ENCODE results near the gene PLEKHG5. TPM values are rescaled to one million over a fixed set of nuclear protein-coding genes. Genes with fewer than 3 reads are reported as not detected.
A peak's percentile ranks its signal among the peaks of the same experiment; 100 is the strongest.

The PLEKHG5 gene
- total RNA-seq, 1 experiment from 2014 or later = not detected

GRCh38 chr1:6491081-6491449 lies 402 bp downstream of the PLEKHG5 start:
- no peak overlapping the region for H3K9ac ChIP-seq (ENCODE audit: low read length)
- no peak for DNase-seq
- peak overlapping the region; percentile 66 for H3K4me2 ChIP-seq (ENCODE audit: low read depth, low read length, poor library complexity, severe bottlenecking)
- no peaks in the 10 kb centered on the region for H3K9me2 ChIP-seq (replicated peaks; ENCODE audit: insufficient read depth, low read length)
- no peak overlapping the region for H2AFZ ChIP-seq (ENCODE audit: low read length)
- no peak overlapping the region for H3K4me3 ChIP-seq (ENCODE audit: low read length)
- H4K20me1 ChIP-seq (ENCODE audit: insufficient read depth, low read depth, low read length) = no peaks in the 10 kb centered on the region; the same call in 1 of the 2 replicates
- no peaks in the 10 kb centered on the region for H3K9me3 ChIP-seq (ENCODE audit: low read length)
- H3K79me2 ChIP-seq (ENCODE audit: low read length) = no peaks in the 10 kb centered on the region
- H3K36me3 ChIP-seq (ENCODE audit: insufficient read depth, low read length) = no peaks in the 10 kb centered on the region
- no peak overlapping the region for H3K27ac ChIP-seq (ENCODE audit: low read length)
- H3K27me3 ChIP-seq (ENCODE audit: low read length) = no peaks in the 10 kb centered on the region
- peaks cover 10% of the 10 kb centered on the region for H3K4me1 ChIP-seq (ENCODE audit: low read length)

DNA sequence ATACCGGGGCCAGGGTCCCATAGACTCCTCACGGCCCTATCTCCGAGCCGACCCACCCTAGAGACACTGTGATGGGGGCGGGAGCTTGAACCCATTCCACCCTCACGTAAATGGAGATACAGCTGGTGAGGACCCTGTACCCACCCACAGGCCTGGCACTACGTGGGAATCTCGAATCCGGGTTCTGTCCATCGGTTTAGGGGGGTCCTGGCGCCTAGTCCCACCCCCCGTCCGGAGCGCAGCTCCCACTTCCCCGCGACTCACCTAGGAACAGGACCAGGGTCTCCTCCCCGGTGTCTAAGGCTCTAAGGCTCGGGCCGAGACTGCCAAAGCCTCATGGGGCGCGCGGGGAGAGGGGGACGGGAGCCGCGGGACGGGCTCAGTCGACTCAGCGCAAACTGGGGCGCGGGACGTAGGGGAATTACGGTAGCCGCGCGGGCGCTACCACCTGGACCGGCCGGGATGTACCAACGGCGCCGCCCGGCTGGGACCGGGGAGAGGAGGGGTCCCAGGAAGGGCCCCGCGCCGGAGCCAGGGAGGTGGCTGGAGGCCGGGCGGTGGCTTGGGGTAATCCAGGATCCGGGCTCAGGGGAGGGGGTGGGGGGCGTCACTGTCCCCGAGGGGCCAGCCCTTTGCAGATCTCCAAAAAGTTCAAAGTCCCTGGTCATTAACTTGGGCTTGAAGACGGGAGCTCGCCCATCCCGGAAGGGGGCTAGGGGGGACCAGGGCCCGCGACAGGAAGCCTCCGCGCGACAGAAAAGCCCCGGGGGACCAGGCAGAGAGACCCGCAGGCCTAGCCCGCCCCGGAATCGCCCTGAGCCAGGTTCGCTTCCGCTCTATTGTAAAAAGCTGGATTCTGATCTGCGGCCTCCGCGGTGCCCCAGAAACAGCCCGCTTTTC lies 1.0 kb downstream of the PLEKHG5 start:
- Histone ChIP-seq H3K9me2 (replicated peaks; ENCODE audit: insufficient read depth, low read length) (no peaks in the 10 kb centered on the region), H3K4me3 (ENCODE audit: low read length) (peak overlapping the region; percentile 50; the same call in 1 of the 2 replicates), H3K27me3 (ENCODE audit: low read length) (no peaks in the 10 kb centered on the region), H3K27ac (ENCODE audit: low read length) (no peak overlapping the region), H3K4me1 (ENCODE audit: low read length) (peaks cover 10% of the 10 kb centered on the region), H2AFZ (ENCODE audit: low read length) (0 out of 2 replicates have a peak overlapping the region, but pooled peaks have one; percentile 64), H3K4me2 (ENCODE audit: low read depth, low read length, poor library complexity, severe bottlenecking) (peak overlapping the region; percentile 66), H3K9me3 (ENCODE audit: low read length) (no peaks in the 10 kb centered on the region), H4K20me1 (ENCODE audit: insufficient read depth, low read depth, low read length) (no peaks in the 10 kb centered on the region), H3K9ac (ENCODE audit: low read length) (peak overlapping the region; percentile 26; the same call in 1 of the 2 replicates), H3K36me3 (ENCODE audit: insufficient read depth, low read length) (no peaks in the 10 kb centered on the region), H3K79me2 (ENCODE audit: low read length) (no peaks in the 10 kb centered on the region)
- DNase-seq = peak; percentile 71

DNA sequence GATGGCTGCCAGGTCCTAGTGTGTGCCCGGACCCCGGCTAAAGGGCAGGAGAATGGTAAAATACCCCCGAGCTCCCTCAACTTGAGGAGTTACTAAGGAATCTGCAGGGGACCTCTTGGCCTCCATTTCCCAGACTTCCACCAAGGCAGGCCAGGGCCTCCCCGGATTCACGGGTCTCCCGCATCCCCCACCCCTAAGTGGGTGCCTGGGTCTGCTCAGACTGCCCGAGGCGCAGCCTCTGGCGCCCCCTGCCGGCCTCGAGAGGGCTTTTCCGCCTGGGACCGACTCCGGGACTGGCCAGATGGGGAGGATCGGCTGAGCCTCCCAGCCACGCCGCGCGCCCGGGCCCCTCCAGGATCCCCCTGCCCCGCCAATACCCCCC lies 1.7 kb downstream of the PLEKHG5 start:
- Histone ChIP-seq H3K79me2 (ENCODE audit: low read length) (no peaks in the 10 kb centered on the region), H3K9me3 (ENCODE audit: low read length) (no peaks in the 10 kb centered on the region), H2AFZ (ENCODE audit: low read length) (0 out of 2 replicates have a peak overlapping the region, but pooled peaks have one; percentile 64), H3K4me3 (ENCODE audit: low read length) (peak overlapping the region; percentile 50; the same call in 1 of the 2 replicates), H3K9me2 (replicated peaks; ENCODE audit: insufficient read depth, low read length) (no peaks in the 10 kb centered on the region), H3K36me3 (ENCODE audit: insufficient read depth, low read length) (no peaks in the 10 kb centered on the region), H3K4me2 (ENCODE audit: low read depth, low read length, poor library complexity, severe bottlenecking) (peak overlapping the region; percentile 66), H4K20me1 (ENCODE audit: insufficient read depth, low read depth, low read length) (no peaks in the 10 kb centered on the region), H3K27ac (ENCODE audit: low read length) (no peak overlapping the region), H3K9ac (ENCODE audit: low read length) (no peak overlapping the region; the same call in 1 of the 2 replicates), H3K4me1 (ENCODE audit: low read length) (peaks cover 10% of the 10 kb centered on the region), H3K27me3 (ENCODE audit: low read length) (no peaks in the 10 kb centered on the region)
- peak; percentile 90 for DNase-seq

GRCh38 chr1:6489383-6489765 lies 2.1 kb downstream of the PLEKHG5 start:
- Histone ChIP-seq H3K4me3 (ENCODE audit: low read length) (no peak overlapping the region), H3K9me2 (replicated peaks; ENCODE audit: insufficient read depth, low read length) (no peaks in the 10 kb centered on the region), H3K9me3 (ENCODE audit: low read length) (no peaks in the 10 kb centered on the region), H3K9ac (ENCODE audit: low read length) (no peak overlapping the region), H3K79me2 (ENCODE audit: low read length) (no peaks in the 10 kb centered on the region), H3K27me3 (ENCODE audit: low read length) (no peaks in the 10 kb centered on the region), H2AFZ (ENCODE audit: low read length) (no peak overlapping the region), H3K4me2 (ENCODE audit: low read depth, low read length, poor library complexity, severe bottlenecking) (no peak overlapping the region), H3K27ac (ENCODE audit: low read length) (no peak overlapping the region), H3K4me1 (ENCODE audit: low read length) (peaks cover 10% of the 10 kb centered on the region), H3K36me3 (ENCODE audit: insufficient read depth, low read length) (no peaks in the 10 kb centered on the region), H4K20me1 (ENCODE audit: insufficient read depth, low read depth, low read length) (no peaks in the 10 kb centered on the region)
- no peak for DNase-seq

DNA sequence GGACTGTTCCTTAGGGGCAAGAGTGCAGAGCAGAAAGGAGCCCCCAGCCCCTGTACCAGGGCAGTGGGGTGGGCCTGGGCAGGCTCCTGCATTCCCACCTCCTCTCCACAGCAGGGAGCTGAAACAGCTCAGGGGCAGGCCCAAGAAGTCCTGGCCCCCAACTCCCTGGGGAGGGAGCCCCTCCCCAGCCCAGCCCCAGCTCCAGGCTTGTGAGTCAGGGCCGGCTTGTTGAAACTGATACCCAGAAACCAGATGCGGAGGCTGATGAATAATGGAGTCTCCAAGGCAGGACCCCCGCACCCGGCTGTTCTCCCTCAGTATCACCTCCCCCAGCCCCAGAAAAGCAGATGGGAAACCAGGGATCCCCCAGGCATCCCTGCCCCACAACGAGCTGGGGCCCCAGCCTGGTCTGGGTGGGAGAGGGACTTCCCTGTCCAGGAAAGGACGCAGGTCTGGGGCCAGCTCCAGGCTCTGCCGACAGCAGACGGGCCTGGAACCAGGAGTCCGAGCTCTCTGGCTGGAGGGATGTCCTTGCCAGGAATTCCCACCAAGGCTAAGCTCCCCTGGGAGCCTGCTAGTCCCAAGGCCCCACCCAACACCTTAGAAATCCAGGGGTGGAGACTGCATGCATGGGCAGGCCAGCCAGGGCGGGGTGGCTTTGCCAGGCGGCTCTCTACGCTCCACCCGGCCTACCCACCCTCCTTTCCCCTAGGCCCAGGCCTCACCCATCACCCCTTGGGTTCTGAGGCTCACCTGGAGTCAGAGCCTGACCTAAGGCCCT lies 2.7 kb downstream of the PLEKHG5 start:
- DNase-seq = no peak
- no peak overlapping the region for H3K27ac ChIP-seq (ENCODE audit: low read length)
- no peak overlapping the region for H3K9ac ChIP-seq (ENCODE audit: low read length)
- H2AFZ ChIP-seq (ENCODE audit: low read length) = no peak overlapping the region
- no peak overlapping the region for H3K4me3 ChIP-seq (ENCODE audit: low read length)
- H3K9me2 ChIP-seq (replicated peaks; ENCODE audit: insufficient read depth, low read length) = no peaks in the 10 kb centered on the region
- H3K4me2 ChIP-seq (ENCODE audit: low read depth, low read length, poor library complexity, severe bottlenecking) = no peak overlapping the region
- no peaks in the 10 kb centered on the region for H3K79me2 ChIP-seq (ENCODE audit: low read length)
- H3K27me3 ChIP-seq (ENCODE audit: low read length) = no peaks in the 10 kb centered on the region
- H3K4me1 ChIP-seq (ENCODE audit: low read length) = peaks cover 10% of the 10 kb centered on the region
- H3K36me3 ChIP-seq (ENCODE audit: insufficient read depth, low read length) = no peaks in the 10 kb centered on the region
- no peaks in the 10 kb centered on the region for H4K20me1 ChIP-seq (ENCODE audit: insufficient read depth, low read depth, low read length)
- no peaks in the 10 kb centered on the region for H3K9me3 ChIP-seq (ENCODE audit: low read length)

- Histone ChIP-seq H3K9me3 (ENCODE audit: low read length) (no peaks in the 10 kb centered on the region), H3K9me2 (replicated peaks; ENCODE audit: insufficient read depth, low read length) (no peaks in the 10 kb centered on the region), H3K4me1 (ENCODE audit: low read length) (peaks cover 10% of the 10 kb centered on the region), H3K27ac (ENCODE audit: low read length) (no peak overlapping the region), H2AFZ (ENCODE audit: low read length) (no peak overlapping the region), H3K79me2 (ENCODE audit: low read length) (no peaks in the 10 kb centered on the region), H4K20me1 (ENCODE audit: insufficient read depth, low read depth, low read length) (no peaks in the 10 kb centered on the region), H3K4me2 (ENCODE audit: low read depth, low read length, poor library complexity, severe bottlenecking) (no peak overlapping the region), H3K9ac (ENCODE audit: low read length) (no peak overlapping the region), H3K4me3 (ENCODE audit: low read length) (no peak overlapping the region), H3K36me3 (ENCODE audit: insufficient read depth, low read length) (no peaks in the 10 kb centered on the region), H3K27me3 (ENCODE audit: low read length) (no peaks in the 10 kb centered on the region)
- DNase-seq = no peak
These were observed 3.5 kb downstream of the PLEKHG5 start for GRCh38 chr1:6487804-6488484.

- no peaks in the 10 kb centered on the region for H3K79me2 ChIP-seq (ENCODE audit: low read length)
- H3K4me2 ChIP-seq (ENCODE audit: low read depth, low read length, poor library complexity, severe bottlenecking) = no peak overlapping the region
- H3K9me3 ChIP-seq (ENCODE audit: low read length) = no peaks in the 10 kb centered on the region
- H4K20me1 ChIP-seq (ENCODE audit: insufficient read depth, low read depth, low read length) = no peaks in the 10 kb centered on the region
- DNase-seq = peak; percentile 94
- no peak overlapping the region for H2AFZ ChIP-seq (ENCODE audit: low read length)
- H3K36me3 ChIP-seq (ENCODE audit: insufficient read depth, low read length) = no peaks in the 10 kb centered on the region
- no peak overlapping the region for H3K27ac ChIP-seq (ENCODE audit: low read length)
- no peak overlapping the region for H3K9ac ChIP-seq (ENCODE audit: low read length)
- H3K4me1 ChIP-seq (ENCODE audit: low read length) = peaks cover 10% of the 10 kb centered on the region
- no peak overlapping the region for H3K4me3 ChIP-seq (ENCODE audit: low read length)
- no peaks in the 10 kb centered on the region for H3K9me2 ChIP-seq (replicated peaks; ENCODE audit: insufficient read depth, low read length)
- no peaks in the 10 kb centered on the region for H3K27me3 ChIP-seq (ENCODE audit: low read length)
These were observed 4.9 kb downstream of the PLEKHG5 start for GRCh38 chr1:6486433-6487011.

Measured in Karpas-422 (cell line).